ENCODE measurements around the gene DDX24.

The DDX24 gene

DNA sequence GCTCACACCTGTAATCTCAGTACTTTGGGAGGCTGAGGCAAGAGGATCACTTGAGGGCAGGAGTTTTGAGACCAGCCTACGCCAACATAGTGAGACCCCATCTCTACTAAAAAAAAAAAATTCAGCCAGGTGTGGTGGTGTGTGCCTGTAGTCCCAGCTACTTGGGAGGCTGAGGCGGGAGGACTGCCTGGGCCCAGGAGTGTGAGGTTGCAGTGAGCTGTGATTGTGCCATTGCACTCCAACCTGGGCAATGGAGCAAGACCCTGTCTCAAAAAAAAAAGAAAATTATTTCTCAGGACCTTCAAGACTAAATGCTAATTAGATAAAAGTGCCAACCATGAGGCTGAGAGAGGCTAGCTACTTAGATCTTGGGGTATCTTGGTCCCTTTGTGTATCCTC lies 31.4 kb downstream of the DDX24 start:
- in situ Hi-C loops (cut with MboI; ENCODE audit: low sequenced_read_pairs), result no loop called here

DNA sequence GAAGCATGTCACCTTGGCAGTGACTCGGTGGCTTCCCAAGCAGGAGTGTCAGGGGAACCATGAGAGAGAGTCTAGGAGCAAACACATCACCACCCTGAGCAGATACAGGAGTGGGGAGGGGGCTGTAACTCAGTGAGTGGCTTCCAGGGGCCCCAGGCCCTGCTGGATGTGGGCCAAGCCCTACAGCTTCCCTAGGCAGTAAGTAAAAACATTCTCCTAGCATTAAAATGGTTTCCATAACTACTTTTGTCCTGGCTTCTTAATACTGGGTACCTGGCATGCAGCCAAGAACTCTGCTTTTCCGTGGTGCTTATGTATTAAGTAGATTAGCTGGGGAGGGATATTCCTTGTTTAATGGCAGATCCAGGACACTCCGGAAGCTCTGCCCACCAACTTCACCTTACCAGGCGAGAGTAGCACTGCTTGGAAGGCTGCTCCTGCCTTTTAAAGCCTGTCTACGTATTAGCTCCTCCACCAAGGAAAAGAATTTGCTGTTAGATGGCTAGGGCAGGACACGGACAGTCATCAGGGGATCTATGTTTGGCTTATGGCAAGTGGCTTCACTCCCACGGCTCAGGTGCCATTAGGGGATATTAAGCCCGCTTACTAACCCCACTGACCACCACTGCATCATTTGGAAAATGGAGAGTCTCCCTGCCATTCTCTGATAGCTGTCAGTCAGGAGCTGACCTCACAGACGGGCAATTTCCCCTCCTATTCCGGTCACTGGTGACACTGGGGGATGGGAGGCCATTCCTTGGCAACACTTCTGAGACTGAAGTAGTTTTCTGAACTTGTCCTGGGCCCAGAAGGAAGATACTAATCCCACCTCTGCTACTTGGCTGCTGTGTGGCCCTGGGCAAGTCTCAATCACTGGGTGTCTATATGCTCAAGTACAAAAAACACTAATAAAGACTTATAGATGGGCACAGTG lies 32.0 kb downstream of the DDX24 start:
- in situ Hi-C loops (cut with MboI; ENCODE audit: low sequenced_read_pairs), result no loop called here

DNA sequence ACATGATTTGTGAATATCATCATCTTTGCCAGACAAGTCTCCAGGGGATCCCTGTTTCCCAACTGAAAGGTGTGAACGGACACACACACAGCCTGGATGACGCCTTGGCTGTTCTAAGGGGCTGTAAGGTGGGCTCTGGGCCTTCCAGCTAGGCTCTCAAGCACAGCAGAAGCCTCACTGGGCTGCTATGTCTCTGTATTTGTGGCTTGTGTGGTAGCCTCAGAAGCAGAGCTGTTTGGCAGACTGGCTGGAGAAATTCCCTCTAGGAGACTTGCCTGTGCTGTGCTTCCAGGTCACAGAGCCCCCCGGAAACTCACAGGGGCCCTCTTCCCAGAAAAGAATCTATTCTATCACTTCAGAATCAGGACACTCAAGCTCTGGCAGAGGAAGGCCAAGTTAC lies 33.4 kb downstream of the DDX24 start:
- in situ Hi-C loops (cut with MboI; ENCODE audit: low sequenced_read_pairs), result no loop called here

DNA sequence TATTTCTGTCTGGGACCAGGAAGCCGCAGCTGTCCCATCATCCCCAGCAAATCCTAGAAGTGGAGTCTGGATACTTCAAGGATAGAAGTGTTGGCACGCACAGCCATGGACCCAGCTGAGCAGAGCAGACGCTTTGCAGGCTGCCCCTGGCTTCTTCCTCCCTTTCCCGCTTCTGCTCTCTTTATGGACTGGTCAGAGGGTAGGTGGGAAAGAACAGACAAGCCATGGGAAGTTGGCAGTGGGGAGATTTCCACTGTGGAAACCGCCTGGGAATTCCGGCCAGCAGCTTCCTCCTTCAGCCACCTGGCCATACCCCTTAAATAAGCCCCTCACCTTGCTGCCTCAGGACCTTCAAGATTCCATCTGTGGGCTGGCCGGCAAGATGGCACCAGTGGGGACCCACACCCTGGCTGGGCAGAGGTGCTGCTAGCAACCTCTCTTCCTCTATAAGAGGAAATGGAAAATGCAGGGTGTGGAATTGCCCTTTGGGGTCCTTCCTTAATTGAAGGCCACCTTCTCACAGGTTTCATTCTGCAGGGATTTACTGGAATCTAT lies 34.2 kb downstream of the DDX24 start:
- in situ Hi-C loops (cut with MboI; ENCODE audit: low sequenced_read_pairs), result no loop called here

DNA sequence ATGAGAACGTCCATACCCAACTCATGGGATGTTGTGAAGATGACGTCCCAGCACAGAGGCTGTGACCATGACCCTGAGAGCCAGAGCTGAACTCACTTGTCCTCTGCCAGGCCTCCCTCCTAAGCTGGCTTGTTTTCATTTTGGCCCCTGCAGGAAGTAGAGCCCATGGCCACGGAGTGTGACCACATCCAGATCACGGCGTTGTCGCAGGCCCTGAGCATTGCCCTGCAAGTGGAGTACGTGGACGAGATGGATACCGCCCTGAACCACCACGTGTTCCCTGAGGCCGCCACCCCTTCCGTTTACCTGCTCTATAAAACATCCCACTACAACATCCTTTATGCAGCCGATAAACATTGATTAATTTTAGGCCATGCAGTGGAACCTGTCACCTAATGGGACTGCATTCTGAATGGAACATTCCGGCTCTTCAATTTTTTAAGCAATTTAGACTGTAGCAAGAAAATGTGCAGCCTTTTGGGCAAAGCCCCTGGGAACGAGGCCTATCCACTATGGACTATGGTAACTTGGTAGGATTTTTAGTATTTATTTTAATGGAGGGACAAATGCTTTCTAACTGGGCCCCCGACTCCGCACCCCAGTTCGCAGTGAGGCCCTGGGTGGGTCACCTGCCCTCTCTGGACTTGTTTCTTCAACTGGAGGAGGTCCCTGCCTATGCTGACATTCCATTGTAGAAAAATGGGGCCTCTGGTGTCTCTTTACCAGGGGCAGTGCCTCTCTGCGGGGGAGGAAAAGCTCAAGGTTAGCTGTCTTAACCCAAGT lies 35.2 kb downstream of the DDX24 start:
- in situ Hi-C loops (cut with MboI; ENCODE audit: low sequenced_read_pairs), result no loop called here

DNA sequence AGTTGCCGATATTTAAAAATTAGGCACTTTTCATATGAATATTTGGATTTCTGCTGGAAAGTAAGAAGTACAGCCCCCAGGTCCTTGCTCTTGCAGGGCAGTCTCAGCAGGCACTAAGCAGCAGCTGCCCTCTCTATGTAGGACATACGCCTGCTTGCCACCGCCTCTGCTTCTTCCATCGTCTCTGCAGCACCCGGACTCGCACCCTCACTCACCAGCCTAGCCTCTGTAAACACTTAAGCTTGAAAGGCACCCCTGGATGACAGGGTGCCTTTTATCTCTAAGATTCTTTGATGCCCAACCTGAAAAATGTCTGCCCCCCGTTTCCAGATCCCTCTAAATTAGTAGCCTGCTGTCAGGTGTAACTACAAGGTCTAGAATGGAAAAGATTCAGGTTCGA lies 35.9 kb downstream of the DDX24 start:
- in situ Hi-C loops (cut with MboI; ENCODE audit: low sequenced_read_pairs), result no loop called here

DNA sequence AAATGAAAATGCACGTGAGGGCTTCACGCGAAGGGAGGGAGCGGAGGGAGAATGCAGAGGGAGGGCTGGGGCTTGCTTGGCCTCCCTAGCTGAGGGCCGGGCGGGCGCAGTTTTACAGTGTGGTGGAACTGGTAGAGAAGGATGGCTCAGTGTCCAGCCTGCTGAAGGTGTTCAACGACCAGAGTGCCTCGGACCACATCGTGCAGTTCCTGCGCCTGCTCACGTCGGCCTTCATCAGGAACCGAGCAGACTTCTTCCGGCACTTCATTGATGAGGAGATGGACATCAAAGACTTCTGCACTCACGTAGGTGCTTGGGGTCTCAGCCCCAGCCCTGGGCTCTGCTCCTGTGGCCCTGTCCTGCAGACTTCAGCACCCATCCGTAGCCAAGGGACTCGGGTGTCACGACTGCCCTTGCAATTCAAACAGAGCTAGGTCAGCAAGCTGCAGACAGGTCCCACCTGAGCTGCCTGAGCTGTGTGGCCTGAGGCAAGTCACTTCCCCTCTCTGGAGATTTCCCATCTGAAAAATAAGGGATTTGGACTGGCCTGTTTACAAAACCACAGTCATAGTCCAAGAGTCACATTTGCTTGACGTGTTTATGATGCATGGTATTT lies 36.4 kb downstream of the DDX24 start:
- in situ Hi-C loops (cut with MboI; ENCODE audit: low sequenced_read_pairs), result no loop called here

DNA sequence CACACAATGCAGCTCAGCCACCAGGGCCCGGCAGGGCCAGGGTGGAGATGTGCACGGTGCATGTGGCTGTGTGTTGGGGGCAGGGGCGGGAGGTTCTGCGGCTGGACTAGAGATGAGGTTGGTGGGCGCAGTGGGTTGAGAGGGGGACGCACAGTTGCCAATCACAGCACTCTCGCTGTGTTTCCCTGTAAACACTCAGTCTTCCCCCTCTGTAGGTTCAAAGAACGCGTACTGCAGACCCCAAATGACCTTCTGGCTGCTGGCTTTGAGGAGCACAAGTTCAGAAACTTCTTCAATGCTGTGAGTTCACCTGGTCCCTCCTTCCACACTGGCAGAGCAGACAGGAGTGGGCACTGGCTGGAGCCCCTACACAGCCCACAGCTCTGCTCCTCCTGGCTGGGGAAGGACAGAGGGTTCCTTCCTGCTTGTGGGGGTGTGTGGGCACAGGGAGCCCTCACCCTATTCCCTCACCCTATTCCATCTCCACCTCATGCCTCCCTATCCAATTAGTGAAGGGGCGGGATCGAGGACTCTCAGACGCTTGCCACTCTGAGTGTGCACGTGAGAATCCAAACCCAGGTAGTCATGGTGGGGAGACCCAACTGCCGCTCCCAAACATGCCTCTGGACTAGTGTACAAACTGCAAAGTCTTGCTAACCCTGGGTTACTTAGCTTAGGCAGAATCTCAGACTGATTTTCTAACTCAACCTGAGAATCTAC lies 37.1 kb downstream of the DDX24 start:
- in situ Hi-C loops (cut with MboI; ENCODE audit: low sequenced_read_pairs), result no loop called here

DNA sequence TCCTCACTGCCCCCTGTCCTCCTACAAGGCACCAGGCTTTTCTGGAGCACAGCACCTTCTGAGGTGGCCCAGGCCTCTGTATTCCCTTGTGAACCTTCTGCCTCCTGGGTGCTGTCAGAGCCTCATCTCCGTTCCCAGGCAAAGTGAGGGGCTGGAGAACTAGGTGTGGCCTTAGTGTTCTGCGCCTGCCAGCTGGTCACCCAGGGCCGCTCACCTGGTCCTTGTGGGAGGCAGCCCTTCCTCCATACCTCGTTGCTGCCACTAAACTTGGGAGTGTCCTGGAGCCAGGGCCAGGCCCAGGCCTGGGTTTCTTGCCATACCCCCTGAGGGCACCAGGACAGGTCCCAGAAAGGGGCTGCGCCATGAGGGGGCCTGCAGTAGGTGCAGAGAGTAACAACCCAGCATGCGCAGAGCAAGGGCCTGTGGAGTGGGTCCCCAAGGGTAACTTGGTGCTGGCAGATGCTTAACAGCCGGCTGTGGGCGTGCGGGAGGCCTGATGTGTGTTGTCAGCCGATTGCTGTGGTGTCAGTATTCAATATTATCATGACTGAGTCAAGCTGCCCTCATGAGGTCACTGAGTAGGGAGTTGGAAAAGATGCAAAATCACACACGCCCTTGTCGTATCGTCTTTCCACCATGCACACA lies 37.8 kb downstream of the DDX24 start:
- in situ Hi-C loops (cut with MboI; ENCODE audit: low sequenced_read_pairs), result no loop called here

DNA sequence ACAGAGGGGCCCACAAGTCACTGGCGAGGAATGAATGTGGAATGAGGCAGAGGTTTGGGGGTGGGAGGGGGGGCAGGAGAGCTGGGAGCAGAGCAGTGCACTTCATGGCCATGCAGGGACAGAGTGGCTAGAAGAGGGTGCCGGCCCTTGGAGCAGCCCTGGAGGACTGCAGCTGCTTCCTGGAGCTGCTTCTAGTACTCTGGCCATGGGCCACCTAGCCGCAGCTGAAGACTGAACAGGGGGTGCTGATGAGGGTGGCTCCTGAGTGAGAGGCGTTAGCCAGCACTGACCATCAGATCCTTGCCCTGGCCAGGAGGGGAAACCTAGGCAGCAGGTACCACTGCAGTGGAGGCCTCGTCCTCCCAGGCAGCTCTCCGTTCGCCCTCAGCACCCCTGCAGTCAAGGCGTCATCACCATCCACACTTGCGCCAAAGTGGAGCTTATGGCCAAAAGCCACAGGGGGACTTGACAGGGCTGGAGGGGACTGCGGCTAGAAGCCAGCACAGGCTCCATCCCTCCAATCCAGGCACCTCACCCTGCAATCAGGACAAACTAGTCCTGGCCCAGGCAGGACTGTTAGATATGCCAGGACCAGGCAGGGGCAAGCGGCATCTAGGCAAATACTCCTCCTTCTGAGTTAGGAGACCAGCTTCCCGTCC lies 38.4 kb downstream of the DDX24 start:
- in situ Hi-C loops (cut with MboI; ENCODE audit: low sequenced_read_pairs), result no loop called here

DNA sequence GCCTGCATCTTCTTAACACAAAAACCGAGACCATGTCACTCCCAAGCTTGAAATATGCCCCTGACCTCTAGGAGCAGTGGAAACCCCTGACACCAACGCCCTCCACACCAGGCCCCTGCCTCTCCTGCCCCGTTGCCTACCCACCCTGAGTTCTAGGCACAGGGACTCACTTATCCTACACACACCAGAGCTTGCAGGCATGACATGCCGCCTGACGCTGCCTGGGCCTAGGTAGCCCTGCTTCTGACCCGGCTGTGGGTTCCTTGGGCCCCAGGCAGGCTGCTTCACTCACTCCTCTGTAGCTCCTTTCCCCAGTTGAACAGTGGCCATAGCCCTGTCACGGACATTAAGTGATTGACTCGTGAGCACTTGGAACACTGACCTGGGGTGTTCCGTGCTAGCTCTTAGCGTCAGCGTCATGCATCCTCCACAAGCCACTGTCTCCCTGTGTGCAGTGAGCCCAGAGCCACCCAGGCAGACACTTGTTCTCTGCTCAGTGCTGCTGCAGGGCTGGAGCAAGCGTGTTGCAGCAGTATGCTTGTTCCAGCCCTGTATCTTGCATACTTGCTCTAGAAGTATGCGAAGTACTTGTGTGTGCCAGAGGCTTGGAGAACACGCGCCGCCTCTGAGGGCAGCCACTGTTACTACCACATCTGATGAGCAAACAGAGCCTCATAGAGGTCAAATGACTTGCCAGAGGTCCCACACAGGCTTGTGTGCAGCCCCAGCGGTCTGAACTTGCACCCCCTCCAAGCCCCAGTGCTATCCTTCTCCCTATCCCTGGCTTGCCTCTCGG lies 39.3 kb downstream of the DDX24 start:
- in situ Hi-C loops (cut with MboI; ENCODE audit: low sequenced_read_pairs), result no loop called here

DNA sequence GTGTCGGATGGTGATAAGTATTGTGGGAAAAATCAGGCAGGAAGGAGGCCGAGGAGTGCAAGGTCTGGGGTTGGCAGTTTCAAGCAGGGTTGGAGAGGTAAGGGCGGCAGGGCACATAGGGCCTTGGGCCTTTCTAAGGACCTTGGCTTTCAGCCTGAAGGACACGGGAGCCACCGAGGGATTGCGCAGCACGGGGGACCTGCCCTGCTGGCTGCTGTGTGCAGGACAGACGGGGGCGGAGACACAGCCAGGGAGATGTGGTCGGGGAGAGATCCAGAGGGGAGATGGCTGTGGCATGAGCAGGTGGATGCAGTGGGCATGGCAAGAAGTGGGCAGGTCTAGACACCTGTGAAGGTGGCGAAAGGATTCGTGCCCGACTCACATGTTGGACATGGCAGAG lies 40.2 kb downstream of the DDX24 start:
- in situ Hi-C loops (cut with MboI; ENCODE audit: low sequenced_read_pairs), result no loop called here

DNA sequence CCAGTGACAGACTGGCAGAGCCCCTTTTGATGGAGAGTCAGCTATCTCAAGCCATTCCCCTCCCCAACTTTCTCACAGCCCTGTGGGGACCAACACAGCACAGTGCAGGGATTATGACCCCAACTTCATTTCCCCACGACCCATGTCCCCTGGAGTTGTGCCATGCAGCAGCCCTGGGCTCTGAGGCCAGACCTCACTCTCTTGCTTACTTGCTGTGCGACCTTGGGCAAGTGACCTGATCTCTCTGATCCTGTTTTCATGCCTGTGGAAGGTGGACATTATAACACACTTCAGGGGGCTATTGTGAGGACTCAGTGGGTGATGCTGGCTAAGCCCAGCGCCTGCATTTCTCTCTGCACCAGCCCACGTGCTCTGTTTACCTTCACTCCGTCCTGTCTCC lies 40.8 kb downstream of the DDX24 start:
- in situ Hi-C loops (cut with MboI; ENCODE audit: low sequenced_read_pairs), result no loop called here

DNA sequence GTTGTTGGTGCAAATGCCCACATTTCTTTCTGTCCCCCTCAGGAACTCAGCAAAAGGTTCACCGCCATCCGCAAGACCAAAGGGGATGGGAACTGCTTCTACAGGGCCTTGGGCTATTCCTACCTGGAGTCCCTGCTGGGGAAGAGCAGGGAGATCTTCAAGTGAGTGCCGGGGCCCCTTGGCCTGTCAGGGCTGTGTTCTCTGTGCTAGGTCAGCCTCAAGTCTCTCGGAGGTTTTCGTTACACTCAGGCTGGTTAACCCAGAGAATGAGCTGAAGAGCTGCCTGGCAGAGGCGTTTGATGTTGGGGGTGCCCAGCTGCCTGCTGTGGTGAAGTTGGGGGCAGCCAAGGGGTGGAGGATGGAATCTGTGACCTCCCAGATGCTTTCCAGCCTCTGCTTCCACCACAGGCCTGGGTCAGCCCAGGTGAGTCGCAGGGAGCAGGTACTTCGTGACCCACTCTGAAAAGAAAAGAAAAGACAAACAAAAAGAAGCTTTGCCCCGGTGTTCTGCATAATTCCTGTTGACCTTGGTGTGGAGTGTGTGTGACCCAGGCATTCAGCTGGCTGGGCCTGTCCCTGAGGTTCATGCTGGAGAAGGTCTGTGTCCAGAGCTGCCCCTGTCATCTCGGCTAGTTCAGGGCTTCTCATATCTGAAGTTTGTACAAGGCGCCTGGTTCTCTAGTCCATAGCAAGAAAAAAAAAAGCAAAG lies 41.9 kb downstream of the DDX24 start:
- in situ Hi-C loops (cut with MboI; ENCODE audit: low sequenced_read_pairs), result no loop called here

DNA sequence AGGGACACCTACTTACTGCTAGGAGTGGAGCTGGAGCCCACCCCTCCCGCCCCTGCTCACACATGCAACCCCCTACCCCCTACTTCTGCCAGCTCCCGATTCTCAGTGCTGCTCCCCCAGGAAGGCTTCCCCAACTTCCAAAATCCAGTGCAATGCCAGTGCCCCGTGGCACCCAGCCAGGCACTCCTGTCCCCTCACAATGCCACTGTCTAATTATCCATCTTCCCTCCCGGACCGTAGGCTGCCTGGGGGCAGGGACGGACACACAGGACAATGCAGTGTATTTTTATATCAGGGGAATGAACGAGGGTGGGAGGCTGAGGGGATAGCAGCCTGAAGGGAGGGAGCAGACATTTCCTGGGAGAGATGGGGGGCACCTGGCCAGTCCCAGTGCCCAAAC lies 42.5 kb downstream of the DDX24 start:
- in situ Hi-C loops (cut with MboI; ENCODE audit: low sequenced_read_pairs), result no loop called here

DNA sequence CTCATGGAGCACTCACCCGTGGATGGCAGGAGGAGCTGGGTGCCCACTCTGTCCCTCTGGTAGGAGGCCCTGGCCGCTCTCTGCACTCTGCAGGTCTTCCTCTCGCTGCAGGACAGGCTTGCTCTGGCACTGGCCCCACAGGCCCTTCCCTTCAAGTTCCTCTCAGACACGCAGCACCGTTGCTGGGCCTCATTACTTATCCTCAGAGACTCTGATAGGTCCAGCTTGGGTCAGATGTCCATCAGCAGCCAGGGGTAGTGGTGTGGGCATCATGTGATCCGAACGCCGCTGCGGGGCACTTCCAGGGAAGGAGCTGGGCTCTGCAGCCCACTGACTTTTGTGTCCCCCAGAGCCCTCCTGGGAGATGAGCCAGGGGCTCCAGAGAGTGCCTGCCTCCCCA lies 43.0 kb downstream of the DDX24 start:
- in situ Hi-C loops (cut with MboI; ENCODE audit: low sequenced_read_pairs), result no loop called here

DNA sequence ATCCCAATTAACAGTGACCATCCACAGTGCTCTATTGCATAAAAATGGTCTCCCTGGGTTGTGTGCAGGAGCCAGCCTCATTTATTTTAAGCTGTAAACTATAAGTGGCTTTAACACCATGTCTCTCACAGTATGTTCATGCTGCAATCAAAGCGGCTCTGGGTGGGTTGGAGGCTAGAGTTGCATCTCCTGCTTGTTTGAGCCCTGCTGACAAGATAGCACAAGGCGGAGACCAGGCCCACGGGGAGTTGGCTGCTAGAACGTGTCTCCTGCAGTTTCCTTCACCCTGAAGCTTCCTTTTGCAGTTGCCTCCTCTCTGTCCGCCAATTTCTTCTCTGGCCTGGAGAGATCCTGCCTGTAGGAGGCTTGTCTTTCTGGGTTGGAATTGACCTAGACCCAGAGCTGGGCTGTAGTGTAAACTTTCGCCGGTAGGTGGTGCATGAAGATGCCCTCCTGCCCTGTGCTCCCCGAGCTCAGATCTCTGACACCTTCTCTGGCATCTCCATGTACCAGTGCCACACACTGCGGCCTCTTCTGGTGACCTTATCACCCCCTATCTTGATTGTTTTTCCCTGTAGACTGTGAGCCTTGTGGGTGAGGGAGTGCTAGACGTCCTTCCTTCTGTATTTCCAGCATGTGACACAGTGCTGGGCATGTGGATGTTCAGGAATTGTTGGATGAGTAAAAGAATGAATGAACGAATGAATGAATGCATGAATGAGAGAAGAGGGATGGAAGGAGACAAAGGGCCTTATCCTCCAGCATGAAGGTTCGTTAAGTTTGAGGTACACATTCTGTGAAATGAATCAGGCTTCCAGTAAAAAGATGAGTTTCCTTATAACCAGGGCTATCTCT lies 44.5 kb downstream of the DDX24 start:
- in situ Hi-C loops (cut with MboI; ENCODE audit: low sequenced_read_pairs), result no loop called here

Data from HL-60/S4 treated with retinoic acid at 250 ng/mL for 4 days and 3 days (cell line).